HG02610 (cell line): ENCODE data around the gene TNFRSF19.
A peak's percentile ranks its signal among the peaks of the same experiment; 100 is the strongest.

ENCODE experiments used
- ATAC-seq: cut with Tn5 transposase; IDR thresholded peaks from one replicate; pipeline ENCODE4 v1.9.1; 2021; ENCODE audit warnings: mild to moderate bottlenecking, moderate library complexity; ENCODE audit not compliant: unreplicated experiment

TNFRSF19 gene

GRCh38 chr13:23600534-23600933 is 30.3 kb downstream of the TNFRSF19 start:
- no peak for ATAC-seq

DNA sequence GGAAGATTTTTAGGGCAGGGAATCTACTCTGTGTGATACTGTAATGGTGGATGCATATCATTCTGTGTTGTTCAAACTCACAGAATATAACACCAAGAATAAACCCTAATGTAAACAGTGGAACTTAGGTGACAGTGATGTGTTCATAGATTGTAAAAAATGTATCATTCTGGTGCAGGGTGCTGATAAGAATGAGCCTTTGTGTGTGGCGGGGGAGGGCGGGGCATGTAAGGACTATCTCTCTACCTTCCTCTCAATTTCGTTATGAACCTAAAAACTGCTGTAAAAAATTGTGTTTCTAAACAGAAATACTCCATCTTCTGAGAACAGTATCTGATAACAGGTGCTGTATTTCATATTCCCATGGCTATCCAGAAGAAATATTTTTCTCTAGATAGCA is 35.6 kb downstream of the TNFRSF19 start:
- ATAC-seq, result no peak

GRCh38 chr13:23608138-23608537 is 37.9 kb downstream of the TNFRSF19 start:
- no peak for ATAC-seq

- ATAC-seq, result no peak
These were observed 38.6 kb downstream of the TNFRSF19 start for GRCh38 chr13:23608701-23609413.

DNA sequence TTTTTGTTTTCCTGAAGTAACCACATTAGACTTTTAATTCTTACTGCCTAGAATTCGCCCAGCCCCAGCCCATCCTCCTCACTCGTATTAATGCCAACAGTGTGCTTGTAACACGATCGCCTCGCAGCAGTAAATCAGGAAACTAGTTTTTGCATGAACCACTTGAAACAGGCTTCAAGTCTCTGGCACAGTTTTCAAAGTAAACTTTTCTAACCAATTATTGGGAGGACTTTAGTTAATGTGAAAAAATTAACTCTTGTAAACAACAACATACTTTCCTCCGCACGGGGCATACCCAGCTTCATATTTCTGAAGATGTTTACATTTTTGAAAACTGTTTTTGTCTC is 39.2 kb downstream of the TNFRSF19 start:
- no peak for ATAC-seq

GRCh38 chr13:23609874-23610576 is 39.8 kb downstream of the TNFRSF19 start:
- ATAC-seq, result peak; percentile 73

DNA sequence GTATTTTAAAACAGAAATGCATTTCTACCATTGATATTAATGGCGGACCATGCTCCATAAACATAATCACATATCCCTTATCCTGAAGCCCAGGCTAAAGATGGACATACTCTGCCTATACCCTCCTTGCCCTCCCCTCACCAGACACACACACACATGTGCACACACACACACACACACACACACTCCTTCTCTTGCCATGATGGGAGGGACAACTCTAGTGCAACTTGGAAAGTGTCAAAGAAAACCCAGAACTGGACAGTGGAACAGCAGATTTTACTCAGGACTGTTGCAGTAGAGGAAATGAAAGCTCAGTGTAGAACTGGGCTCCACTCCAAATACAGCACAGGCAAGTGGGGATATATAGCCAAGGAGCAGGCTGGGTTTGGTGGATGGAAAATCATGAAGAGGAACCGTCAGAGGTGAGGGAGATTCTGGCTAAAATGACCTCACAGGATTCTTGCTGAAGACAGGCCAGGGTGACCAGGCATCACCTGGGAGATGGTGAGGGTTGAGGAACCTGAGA is 40.8 kb downstream of the TNFRSF19 start:
- no peak for ATAC-seq

- no peak for ATAC-seq
These were observed 42.0 kb downstream of the TNFRSF19 start for GRCh38 chr13:23612182-23612581.

- ATAC-seq, result no peak
These were observed 42.5 kb downstream of the TNFRSF19 start for GRCh38 chr13:23612731-23613130.

DNA sequence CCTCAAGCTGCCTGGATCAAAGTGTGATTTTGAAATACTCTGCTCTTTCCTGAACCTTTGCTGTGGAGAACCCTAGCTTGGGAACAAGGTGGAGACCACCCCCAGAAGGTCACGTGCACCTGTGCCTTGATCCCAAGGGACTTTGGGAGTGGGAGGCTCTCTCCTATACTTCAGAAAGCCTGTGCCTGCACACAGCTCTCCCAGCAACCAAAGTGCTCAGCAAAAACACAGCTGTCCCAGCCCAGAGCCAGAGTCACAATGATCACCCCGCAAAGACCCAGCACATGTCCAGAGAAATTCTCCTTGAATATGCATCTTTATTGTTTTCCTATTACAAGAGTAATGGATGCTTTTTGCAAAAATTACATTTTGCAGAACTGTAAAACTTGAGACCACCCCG is 43.4 kb downstream of the TNFRSF19 start:
- ATAC-seq, result no peak

GRCh38 chr13:23615395-23616081 is 45.3 kb downstream of the TNFRSF19 start:
- no peak for ATAC-seq

DNA sequence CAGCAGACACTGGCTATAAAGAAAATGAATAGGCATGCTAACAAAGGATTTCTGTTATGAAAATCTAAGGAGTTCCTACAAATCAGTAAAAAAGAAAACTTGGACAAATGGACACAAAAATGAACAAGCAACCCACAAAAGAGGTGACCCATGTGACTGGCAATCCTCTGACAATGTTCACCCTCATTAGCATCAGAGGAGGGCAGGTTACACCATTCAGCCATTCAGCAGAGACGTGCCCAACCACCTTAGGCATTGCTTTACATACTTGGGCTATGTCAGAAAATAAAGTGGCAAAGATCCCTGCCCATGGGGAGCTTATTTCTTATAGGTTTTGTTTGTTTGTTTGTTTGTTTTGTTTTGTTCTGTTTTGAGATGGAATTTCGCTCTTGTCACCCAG is 46.0 kb downstream of the TNFRSF19 start:
- ATAC-seq, result no peak

DNA sequence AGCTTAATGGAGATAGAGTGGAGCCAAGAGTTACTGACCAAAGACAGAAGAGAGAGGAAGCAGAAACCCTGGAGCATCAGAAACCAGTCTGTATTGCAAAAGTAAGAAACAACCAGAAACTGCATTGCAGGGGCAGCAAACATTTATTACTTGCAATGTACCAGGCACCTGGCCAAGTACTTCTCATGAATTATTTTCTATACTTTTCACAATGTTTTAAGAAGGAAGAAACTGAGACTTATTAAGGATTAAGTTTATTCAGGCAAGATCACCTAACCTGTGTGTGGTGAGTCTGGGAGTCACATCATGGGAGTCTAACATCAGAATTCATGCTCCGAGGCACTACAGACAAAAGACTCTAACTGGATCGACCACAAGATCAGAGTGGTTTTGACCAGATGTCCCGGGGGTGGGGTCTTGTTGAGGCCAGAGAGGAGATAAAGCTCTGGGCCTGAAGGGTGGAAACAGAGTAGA is 47.4 kb downstream of the TNFRSF19 start:
- ATAC-seq, result no peak

DNA sequence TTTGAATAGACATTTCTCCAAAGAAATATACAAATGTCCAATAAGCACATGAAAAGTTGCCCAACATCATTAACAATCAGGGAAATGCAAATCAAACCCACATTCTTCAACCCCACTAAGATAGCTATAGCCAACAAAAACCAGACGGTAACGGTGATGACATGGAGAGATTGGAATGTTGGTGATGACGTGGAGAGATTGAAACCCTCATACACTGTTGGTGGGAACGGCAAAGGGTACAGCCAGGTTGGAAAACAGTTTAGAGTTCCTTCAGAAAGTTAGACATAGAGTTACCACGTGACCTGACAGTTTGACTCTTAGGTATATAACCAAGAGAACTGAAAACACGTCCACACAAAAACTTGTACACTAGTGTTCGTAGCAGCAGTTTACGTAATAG is 48.1 kb downstream of the TNFRSF19 start:
- no peak for ATAC-seq

DNA sequence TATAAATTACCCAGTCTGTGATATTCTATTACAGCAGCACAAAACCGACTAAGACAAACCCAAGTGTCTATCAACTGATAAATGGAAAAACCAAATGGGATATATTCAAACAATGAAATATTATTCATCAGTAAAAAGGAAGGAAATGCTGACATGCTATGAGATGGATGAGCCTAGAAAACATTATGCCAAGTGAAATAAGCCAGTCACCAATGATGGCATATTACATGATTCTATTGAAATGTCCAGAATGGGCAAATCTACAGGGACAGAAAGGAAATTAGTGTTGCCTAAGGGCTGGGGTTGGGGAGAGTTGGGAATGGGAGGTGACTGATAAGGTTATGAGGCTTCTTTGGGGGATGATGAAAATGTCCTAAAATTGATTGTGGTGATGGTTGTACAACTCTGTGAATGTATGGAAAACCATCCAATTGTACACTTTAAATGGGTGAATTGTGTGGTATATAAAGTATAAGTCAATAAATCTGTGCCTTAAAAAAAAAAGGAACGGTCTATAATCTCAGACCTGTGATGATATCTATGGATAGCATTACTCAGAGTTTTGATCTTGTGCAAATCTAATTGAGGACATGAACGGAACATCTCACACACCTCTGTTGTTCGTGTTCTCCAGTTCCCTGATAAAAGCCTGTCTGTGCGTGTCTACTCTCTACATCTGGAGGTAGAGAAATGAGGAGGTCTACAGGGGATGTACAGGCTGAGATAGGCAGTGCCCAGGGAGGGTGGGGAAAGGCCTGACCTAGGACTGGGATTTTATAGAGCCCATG is 49.0 kb downstream of the TNFRSF19 start:
- no peak for ATAC-seq

DNA sequence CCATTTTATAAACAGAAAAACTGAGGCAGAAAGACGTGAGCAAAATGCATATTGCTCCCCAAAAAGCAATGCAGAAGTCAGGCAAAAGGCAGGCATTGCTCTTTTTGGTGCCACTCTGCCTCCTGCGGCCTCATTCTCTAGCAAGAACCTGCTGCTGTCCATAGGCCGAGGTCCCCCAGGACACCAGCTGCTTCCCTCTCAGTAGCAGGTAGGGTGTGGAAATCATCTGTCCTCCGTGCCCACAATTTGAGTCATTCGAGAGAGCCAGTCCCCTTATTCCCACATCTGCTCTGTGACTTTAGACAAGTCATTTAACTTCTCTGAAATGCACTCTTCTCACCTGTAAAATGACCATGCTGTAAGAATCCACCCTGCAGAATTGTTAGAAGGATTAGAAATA is 50.0 kb downstream of the TNFRSF19 start:
- no peak for ATAC-seq

GRCh38 chr13:23620613-23621315 is 50.6 kb downstream of the TNFRSF19 start:
- ATAC-seq, result no peak

GRCh38 chr13:23621316-23621645 is 51.1 kb downstream of the TNFRSF19 start:
- peak; percentile 80 for ATAC-seq

GRCh38 chr13:23622985-23623384 is 52.8 kb downstream of the TNFRSF19 start:
- peak; percentile 74 for ATAC-seq

- no peak for ATAC-seq
These were observed 53.2 kb downstream of the TNFRSF19 start for GRCh38 chr13:23623394-23623793.
